CD14-positive monocyte (primary cell): ENCODE results near the gene ANKRD52. TPM values are rescaled to one million over a fixed set of nuclear protein-coding genes. Genes with fewer than 3 reads are reported as not detected.

Source experiments
- DNase-seq, 3 donors: peaks; one replicate each; pipeline ENCODE4 v3.0.0-alpha.2; 2011 to 2022
- H2AFZ ChIP-seq: 2 replicates; pipeline ENCODE4 v1.6.0; 2012; ENCODE audit warnings: mild to moderate bottlenecking, low read depth, low read length, inconsistent platforms; ENCODE audit not compliant: insufficient read depth, poor library complexity, severe bottlenecking
- H3K27ac ChIP-seq, 2 donors: 1 replicate in 1 of 2; 2 replicates in 1 of 2; pipeline ENCODE4 v1.5.1; 2012 to 2013; ENCODE audit warnings: low read length in 2 of 2, control low read depth in 1 of 2, inconsistent platforms in 1 of 2, low read depth in 1 of 2, mild to moderate bottlenecking in 1 of 2
- H3K27me3 ChIP-seq, 2 donors: one replicate each; pipeline versions ENCODE4 v1.6.0 to v1.6.1; 2011 to 2013; ENCODE audit warnings: low read length in 2 of 2; ENCODE audit not compliant: control insufficient read depth in 2 of 2, insufficient read depth in 2 of 2
- H3K36me3 ChIP-seq, 2 donors: replicated peaks in 1 of 2; 1 replicate in 1 of 2; 2 replicates in 1 of 2; pipeline versions ENCODE4 v1.5.1 to v1.6.1; 2012 to 2013; ENCODE audit warnings: low read length in 2 of 2, control low read depth in 1 of 2, inconsistent platforms in 1 of 2, mild to moderate bottlenecking in 1 of 2; ENCODE audit not compliant: insufficient read depth in 2 of 2, control insufficient read depth in 1 of 2
- H3K4me1 ChIP-seq, 2 donors: 1 replicate in 1 of 2; 2 replicates in 1 of 2; pipeline versions ENCODE4 v1.5.1 to v1.6.1; 2012 to 2013; ENCODE audit warnings: low read length in 2 of 2, control low read depth in 1 of 2, inconsistent platforms in 1 of 2, mild to moderate bottlenecking in 1 of 2, moderate library complexity in 1 of 2; ENCODE audit not compliant: insufficient read depth in 2 of 2, control insufficient read depth in 1 of 2
- H3K4me2 ChIP-seq: replicated peaks from 2 replicates; pipeline ENCODE3; 2012; ENCODE audit warnings: low read length, moderate library complexity, mild to moderate bottlenecking; ENCODE audit not compliant: poor library complexity, severe bottlenecking; ENCODE audit errors: extremely low read depth
- H3K4me3 ChIP-seq, 3 experiments: fragments of 200-600 bp in 1 of 3; sonication (generic) in 1 of 3; replicated peaks in 1 of 3; 1 replicate in 2 of 3; 2 replicates in 1 of 3; pipeline ENCODE4 v1.5.1; 2011 to 2013; ENCODE audit warnings: low read length in 3 of 3, mild to moderate bottlenecking in 3 of 3, control low read depth in 2 of 3, low read depth in 2 of 3, inconsistent platforms in 1 of 3, moderate library complexity in 1 of 3
- H3K79me2 ChIP-seq: 2 replicates; pipeline ENCODE4 v1.6.0; 2012; ENCODE audit warnings: mild to moderate bottlenecking, control low read depth, inconsistent platforms, low read length, moderate library complexity; ENCODE audit not compliant: insufficient read depth
- H3K9ac ChIP-seq: 2 replicates; pipeline ENCODE4 v1.6.0; 2017; ENCODE audit warnings: low read length, mild to moderate bottlenecking; ENCODE audit not compliant: insufficient read depth, poor library complexity, severe bottlenecking
- H3K9me3 ChIP-seq, 2 donors: replicated peaks in 1 of 2; 1 replicate in 1 of 2; 2 replicates in 1 of 2; pipeline versions ENCODE4 v1.5.1 to v1.6.1; 2012 to 2013; ENCODE audit warnings: low read length in 2 of 2, control low read depth in 1 of 2; ENCODE audit not compliant: control insufficient read depth in 1 of 2, insufficient read depth in 1 of 2
- H4K20me1 ChIP-seq: 2 replicates; pipeline ENCODE4 v1.6.0; 2012; ENCODE audit warnings: mild to moderate bottlenecking, low read length, control low read depth, moderate library complexity; ENCODE audit not compliant: insufficient read depth
- H3K27ac Mint-ChIP-seq, 7 donors: one replicate each; pipeline ENCODE4 v1.8.0; 2020; ENCODE audit warnings: mild to moderate bottlenecking in 7 of 7, mixed read lengths in 7 of 7, moderate library complexity in 6 of 7, inconsistent platforms in 2 of 7
- H3K27me3 Mint-ChIP-seq, 3 donors: one replicate each; pipeline ENCODE4 v1.8.0; 2021 to 2022; ENCODE audit warnings: low read depth in 3 of 3, mild to moderate bottlenecking in 3 of 3, mixed read lengths in 3 of 3, moderate library complexity in 3 of 3, inconsistent platforms in 1 of 3
- H3K36me3 Mint-ChIP-seq, 2 donors: one replicate each; pipeline ENCODE4 v1.8.0; 2020; ENCODE audit warnings: mixed read lengths in 2 of 2, inconsistent platforms in 1 of 2, mild to moderate bottlenecking in 1 of 2
- H3K4me1 Mint-ChIP-seq: one replicate; pipeline ENCODE4 v1.8.0; 2020; ENCODE audit warnings: mild to moderate bottlenecking, mixed read lengths
- H3K4me3 Mint-ChIP-seq, 2 donors: one replicate each; pipeline ENCODE4 v1.8.0; 2020; ENCODE audit warnings: mild to moderate bottlenecking in 2 of 2, mixed read lengths in 2 of 2, moderate library complexity in 1 of 2
- H3K9me3 Mint-ChIP-seq, 7 donors: one replicate each; pipeline ENCODE4 v1.8.0; 2020 to 2022; ENCODE audit warnings: mixed read lengths in 7 of 7, mild to moderate bottlenecking in 6 of 7, moderate library complexity in 6 of 7, inconsistent platforms in 2 of 7
- WGBS: methylation state at CpG from one replicate; pipeline ENCODE4 v1.1.5; 2013; ENCODE audit warnings: missing lambda C conversion rate; ENCODE audit not compliant: insufficient coverage; 5-methylcytosine and 5-hydroxymethylcytosine counted together
- intact Hi-C, 2 donors: fragments of 100-400 bp; cut with micrococcal nuclease; formaldehyde crosslinking; loops; one replicate each; pipeline versions ENCODE4 v1.15.0 to v1.15.1; 2023
- polyA plus RNA-seq, 3 donors: library from polyadenylated mRNA; depleted of rRNA in 1 of 3; unstranded in 2 of 3; stranded (reverse) in 1 of 3; fragments of 300-500 nt in 2 of 3; fragments of >200 nt in 1 of 3; fragmentation: Illumina TruSeq in 2 of 3; gene quantifications; 1 replicate in 2 of 3; 2 replicates in 1 of 3; pipeline ENCODE4 v1.2.3, GENCODE V29; 2012 to 2021
- TF ChIP-seq, protein P1 (sequence below): fragments of 200-600 bp; IDR thresholded peaks from one replicate; pipeline ENCODE4 v1.8.0; 2022; ENCODE audit warnings: antibody characterized with exemption, mild to moderate bottlenecking

Gene ANKRD52
- polyA plus RNA-seq, 3 donors = 1.5 to 12.4 (median 2.4) TPM

GRCh38 chr12:56216461-56216860, 41.7 kb downstream of the ANKRD52 start:
- TF ChIP-seq, protein P1, sequence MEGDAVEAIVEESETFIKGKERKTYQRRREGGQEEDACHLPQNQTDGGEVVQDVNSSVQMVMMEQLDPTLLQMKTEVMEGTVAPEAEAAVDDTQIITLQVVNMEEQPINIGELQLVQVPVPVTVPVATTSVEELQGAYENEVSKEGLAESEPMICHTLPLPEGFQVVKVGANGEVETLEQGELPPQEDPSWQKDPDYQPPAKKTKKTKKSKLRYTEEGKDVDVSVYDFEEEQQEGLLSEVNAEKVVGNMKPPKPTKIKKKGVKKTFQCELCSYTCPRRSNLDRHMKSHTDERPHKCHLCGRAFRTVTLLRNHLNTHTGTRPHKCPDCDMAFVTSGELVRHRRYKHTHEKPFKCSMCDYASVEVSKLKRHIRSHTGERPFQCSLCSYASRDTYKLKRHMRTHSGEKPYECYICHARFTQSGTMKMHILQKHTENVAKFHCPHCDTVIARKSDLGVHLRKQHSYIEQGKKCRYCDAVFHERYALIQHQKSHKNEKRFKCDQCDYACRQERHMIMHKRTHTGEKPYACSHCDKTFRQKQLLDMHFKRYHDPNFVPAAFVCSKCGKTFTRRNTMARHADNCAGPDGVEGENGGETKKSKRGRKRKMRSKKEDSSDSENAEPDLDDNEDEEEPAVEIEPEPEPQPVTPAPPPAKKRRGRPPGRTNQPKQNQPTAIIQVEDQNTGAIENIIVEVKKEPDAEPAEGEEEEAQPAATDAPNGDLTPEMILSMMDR = no peak
- intact Hi-C loops = no loop called here
- Histone ChIP-seq H3K27me3 (no peaks in the 10 kb centered on the region), H4K20me1 (peaks cover 68% of the 10 kb centered on the region), H2AFZ (no peak overlapping the region), H3K4me1 (peaks cover 16 to 18% of the 10 kb centered on the region in 2 donors), H3K9ac (no peak overlapping the region), H3K4me3 (no peak overlapping the region), H3K4me2 (no peak overlapping the region), H3K79me2 (peaks cover 76% of the 10 kb centered on the region), H3K36me3 (peaks cover 48 to 63% of the 10 kb centered on the region in 2 donors), H3K27ac (peak overlapping the region in 1 of 2 donors; percentile 36), H3K9me3 (no peaks in the 10 kb centered on the region)
- Mint-ChIP-seq H3K4me1 (peaks cover 17% of the 10 kb centered on the region), H3K4me3 (no peak overlapping the region), H3K27ac (peak overlapping the region in 2 of 7 donors; percentile 54 to 82), H3K36me3 (peaks cover 43 to 64% of the 10 kb centered on the region in 2 donors), H3K27me3 (peaks cover 0 to 2% (median 0%) of the 10 kb centered on the region in 3 donors), H3K9me3 (no peaks in the 10 kb centered on the region)
- no peak for DNase-seq
- WGBS = 100% methylated on average over 1 of the region's 3 CpGs

GRCh38 chr12:56213878-56214277, 44.3 kb downstream of the ANKRD52 start:
- H4K20me1 ChIP-seq = peaks cover 69% of the 10 kb centered on the region
- no peak overlapping the region for H3K9ac ChIP-seq
- H3K4me2 ChIP-seq = no peak overlapping the region
- Mint-ChIP-seq H3K4me1 (peaks cover 4% of the 10 kb centered on the region), H3K9me3 (no peaks in the 10 kb centered on the region), H3K27ac (peak overlapping the region in 2 of 7 donors; percentile 0 to 8), H3K4me3 (no peak overlapping the region), H3K36me3 (peaks cover 60 to 89% of the 10 kb centered on the region in 2 donors), H3K27me3 (peaks cover 0 to 2% (median 0%) of the 10 kb centered on the region in 3 donors)
- peaks cover 58% of the 10 kb centered on the region for H3K79me2 ChIP-seq
- peaks cover 65 to 89% of the 10 kb centered on the region in 2 donors for H3K36me3 ChIP-seq
- H3K9me3 ChIP-seq = no peaks in the 10 kb centered on the region
- TF ChIP-seq, protein P1 = no peak
- no peak overlapping the region for H3K27ac ChIP-seq
- no peaks in the 10 kb centered on the region for H3K27me3 ChIP-seq
- 83% methylated on average over 2 of the region's 5 CpGs for WGBS
- intact Hi-C loops = no loop called here
- no peak overlapping the region for H3K4me3 ChIP-seq
- no peak overlapping the region for H2AFZ ChIP-seq
- DNase-seq = no peak
- no peaks in the 10 kb centered on the region for H3K4me1 ChIP-seq
